Thyroid gland (tissue), 4 donors: ENCODE data around the gene ATG14.

Experiments used
- POLR2A ChIP-seq, 2 donors: fragments of 450-650 bp; IDR thresholded peaks; one replicate each; pipeline ENCODE4 v1.6.1; 2017; ENCODE audit warnings: antibody characterized with exemption in 2 of 2, mild to moderate bottlenecking in 2 of 2, moderate library complexity in 1 of 2
- TF ChIP-seq, protein P1 (sequence below), 6 experiments: fragments of 200-600 bp in 3 of 6; fragments of 450-650 bp in 3 of 6; sonication (generic) in 3 of 6; IDR thresholded peaks; one replicate each; pipeline ENCODE4 v1.5.1; 2016 to 2019; ENCODE audit warnings: antibody characterized with exemption in 6 of 6, mild to moderate bottlenecking in 2 of 6, inconsistent platforms in 1 of 6, moderate library complexity in 1 of 6

GRCh38 chr14:55332654-55333570, 78.7 kb downstream of the ATG14 start:
- TF ChIP-seq, protein P1, sequence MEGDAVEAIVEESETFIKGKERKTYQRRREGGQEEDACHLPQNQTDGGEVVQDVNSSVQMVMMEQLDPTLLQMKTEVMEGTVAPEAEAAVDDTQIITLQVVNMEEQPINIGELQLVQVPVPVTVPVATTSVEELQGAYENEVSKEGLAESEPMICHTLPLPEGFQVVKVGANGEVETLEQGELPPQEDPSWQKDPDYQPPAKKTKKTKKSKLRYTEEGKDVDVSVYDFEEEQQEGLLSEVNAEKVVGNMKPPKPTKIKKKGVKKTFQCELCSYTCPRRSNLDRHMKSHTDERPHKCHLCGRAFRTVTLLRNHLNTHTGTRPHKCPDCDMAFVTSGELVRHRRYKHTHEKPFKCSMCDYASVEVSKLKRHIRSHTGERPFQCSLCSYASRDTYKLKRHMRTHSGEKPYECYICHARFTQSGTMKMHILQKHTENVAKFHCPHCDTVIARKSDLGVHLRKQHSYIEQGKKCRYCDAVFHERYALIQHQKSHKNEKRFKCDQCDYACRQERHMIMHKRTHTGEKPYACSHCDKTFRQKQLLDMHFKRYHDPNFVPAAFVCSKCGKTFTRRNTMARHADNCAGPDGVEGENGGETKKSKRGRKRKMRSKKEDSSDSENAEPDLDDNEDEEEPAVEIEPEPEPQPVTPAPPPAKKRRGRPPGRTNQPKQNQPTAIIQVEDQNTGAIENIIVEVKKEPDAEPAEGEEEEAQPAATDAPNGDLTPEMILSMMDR (IDR thresholded peaks at IDR 0.05), result no peak
- no peak for TF ChIP-seq POLR2A (IDR thresholded peaks at IDR 0.05)
